Umbilical cord (tissue), 2 donors: ENCODE measurements around the gene TBC1D14. TPM values are rescaled to one million over a fixed set of nuclear protein-coding genes. Genes with fewer than 3 reads are reported as not detected.

Source experiments
- DNase-seq: peaks from one replicate; pipeline ENCODE4 v3.0.0-alpha.2; 2015; ENCODE audit warnings: low spot score
- total RNA-seq: library from RNA; depleted of rRNA; stranded (reverse); fragments of >200 nt; gene quantifications from one replicate; pipeline ENCODE4 v1.2.3, GENCODE V29; 2014; ENCODE audit warnings: low replicate concordance; ENCODE audit not compliant: insufficient read depth

Gene TBC1D14
- total RNA-seq, 1 donor from 2014 or later = 35.6 TPM

- DNase-seq = no peak
Observed at GRCh38 chr4:7017446-7018048, 107.9 kb downstream of the TBC1D14 start.

GRCh38 chr4:7018281-7018680 is 108.7 kb downstream of the TBC1D14 start:
- no peak for DNase-seq

- no peak for DNase-seq
Observed at GRCh38 chr4:7019367-7019766, 109.7 kb downstream of the TBC1D14 start.

GRCh38 chr4:7020290-7020689 is 110.7 kb downstream of the TBC1D14 start:
- DNase-seq = no peak

- no peak for DNase-seq
Observed at GRCh38 chr4:7020856-7021255, 111.2 kb downstream of the TBC1D14 start.

- no peak for DNase-seq
Observed at GRCh38 chr4:7021355-7021754, 111.7 kb downstream of the TBC1D14 start.

GRCh38 chr4:7021930-7022664 is 112.5 kb downstream of the TBC1D14 start:
- DNase-seq = peak; percentile 31

- no peak for DNase-seq
Observed at GRCh38 chr4:7023486-7023885, 113.9 kb downstream of the TBC1D14 start.

- no peak for DNase-seq
Observed at GRCh38 chr4:7023901-7024300, 114.3 kb downstream of the TBC1D14 start.

- no peak for DNase-seq
Observed at GRCh38 chr4:7024336-7024890, 114.8 kb downstream of the TBC1D14 start.

- no peak for DNase-seq
Observed at GRCh38 chr4:7025040-7025602, 115.5 kb downstream of the TBC1D14 start.

- no peak for DNase-seq
Observed at GRCh38 chr4:7026107-7026506, 116.5 kb downstream of the TBC1D14 start.

- no peak for DNase-seq
Observed at GRCh38 chr4:7027284-7027683, 117.7 kb downstream of the TBC1D14 start.

GRCh38 chr4:7027913-7028312 is 118.3 kb downstream of the TBC1D14 start:
- DNase-seq = no peak

GRCh38 chr4:7029212-7029611 is 119.6 kb downstream of the TBC1D14 start:
- DNase-seq = no peak

GRCh38 chr4:7029921-7030320 is 120.3 kb downstream of the TBC1D14 start:
- DNase-seq = no peak

- no peak for DNase-seq
Observed at GRCh38 chr4:7030856-7031255, 121.2 kb downstream of the TBC1D14 start.

- no peak for DNase-seq
Observed at GRCh38 chr4:7031558-7032449, 122.2 kb downstream of the TBC1D14 start.

- no peak for DNase-seq
Observed at GRCh38 chr4:7032596-7032995, 123.0 kb downstream of the TBC1D14 start.

- no peak for DNase-seq
Observed at GRCh38 chr4:7034262-7035081, 124.8 kb downstream of the TBC1D14 start.

GRCh38 chr4:7037425-7037824 is 127.8 kb downstream of the TBC1D14 start:
- no peak for DNase-seq
